Measurements from ENCODE around the gene TDP1.

TDP1 gene

DNA sequence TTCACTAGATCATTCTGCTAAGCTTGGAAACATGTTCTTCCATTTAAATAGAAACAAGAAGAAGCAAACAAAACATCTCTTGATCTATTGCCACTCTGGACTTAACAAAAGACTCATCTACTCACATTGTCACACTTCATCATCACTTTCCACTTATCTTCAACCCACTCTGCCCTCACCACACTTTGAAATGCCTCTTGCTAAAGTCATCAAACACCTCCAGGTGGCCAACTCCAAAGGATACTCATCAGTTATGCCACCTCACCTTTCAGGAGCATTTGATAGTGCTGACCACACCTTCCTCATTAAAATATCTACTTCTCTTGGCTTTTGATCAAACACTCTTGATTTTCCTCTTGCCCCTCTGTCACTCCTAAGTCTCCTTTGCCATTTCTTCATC, 8.4 kb upstream of the TDP1 start:
- DNase-seq: no peak

DNA sequence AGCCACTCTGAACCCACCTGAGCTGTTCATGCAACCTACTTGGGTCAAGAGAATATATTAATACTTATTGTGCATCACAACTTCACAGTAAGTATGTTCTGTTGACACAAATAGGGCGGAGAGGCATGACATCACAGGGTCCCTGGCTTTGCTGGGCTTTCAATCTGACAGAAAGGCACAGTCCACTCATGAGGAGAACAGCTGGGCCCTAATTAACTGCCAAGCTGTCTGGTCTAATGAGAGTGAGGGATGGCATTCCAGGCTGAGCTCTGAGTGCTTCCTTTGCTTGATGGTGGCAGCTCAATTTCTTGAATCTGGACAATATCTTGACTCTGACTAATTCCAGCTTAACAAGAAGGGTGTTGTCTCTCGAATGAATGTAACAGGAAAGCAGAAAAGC, 3.2 kb upstream of the TDP1 start:
- no peak for DNase-seq

DNA sequence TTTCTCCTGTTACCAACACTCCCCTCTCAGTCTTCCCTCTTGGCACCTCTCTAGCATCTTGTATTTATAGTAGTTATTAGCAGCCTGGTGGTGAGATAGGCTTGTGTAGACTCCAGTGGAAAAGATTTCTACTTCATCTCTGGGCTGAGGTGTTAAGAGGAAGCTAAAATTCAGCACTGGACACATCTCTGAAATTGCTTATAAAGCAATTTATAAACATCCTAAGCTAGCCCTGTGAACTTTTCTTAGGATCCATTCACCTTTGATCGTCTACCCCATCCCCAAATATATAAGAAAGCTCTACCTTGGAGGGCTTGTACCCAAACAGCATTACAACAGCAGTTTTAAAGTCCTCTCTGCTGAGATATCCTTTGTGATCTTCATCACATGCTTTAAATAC, 2.1 kb upstream of the TDP1 start:
- no peak for DNase-seq

DNA sequence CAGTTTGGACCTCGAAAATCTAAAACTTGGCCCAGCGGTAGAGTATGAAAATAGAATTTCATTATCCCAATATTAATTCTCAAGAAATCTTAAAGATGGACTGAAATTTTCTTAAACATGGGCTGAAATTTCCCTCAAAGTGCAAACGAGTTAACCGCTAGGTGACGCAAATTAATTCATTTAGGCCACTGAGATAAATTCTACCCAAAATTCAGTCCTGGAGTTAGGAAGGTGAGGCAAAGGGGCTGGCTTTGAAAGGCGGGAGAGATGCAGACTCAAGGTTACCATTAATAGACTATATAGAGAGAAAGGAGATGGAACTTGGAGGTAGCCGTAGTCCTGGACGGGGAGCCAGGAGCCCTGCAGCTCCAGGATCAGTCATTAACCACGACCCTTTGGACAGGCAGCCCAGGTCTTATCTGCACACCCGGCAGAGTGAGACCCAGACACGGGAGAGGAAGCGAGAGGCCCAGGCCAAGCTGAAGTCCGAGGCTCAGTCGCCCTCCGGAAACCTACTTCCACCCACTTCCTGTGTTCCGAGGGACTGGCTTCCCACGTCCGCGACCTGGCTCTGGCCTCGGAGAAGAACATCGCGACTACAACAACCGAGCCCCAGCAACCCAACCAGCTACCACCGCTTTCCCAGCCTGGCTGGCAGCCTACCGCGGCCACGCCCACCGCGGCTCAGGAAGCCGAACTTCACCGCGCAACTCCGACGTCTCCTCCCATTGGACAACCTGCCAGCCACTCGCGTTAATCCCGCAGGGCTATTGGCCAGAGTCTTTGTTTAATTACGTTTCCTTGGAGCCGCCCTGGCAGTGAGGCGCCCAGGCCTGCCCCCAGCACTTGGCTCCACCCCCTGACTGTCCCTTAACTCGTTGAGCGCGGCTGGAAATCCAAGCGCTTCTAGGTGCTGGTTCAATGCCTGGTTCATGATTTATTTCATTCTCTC, 1.4 kb upstream of the TDP1 start, which contains the start of gene EFCAB11:
Gene EFCAB11, minus strand, starts transcription at position 661 of the 952 bp plus-strand sequence. Its CDS starts 70 bp downstream, at position 591.
- peak; percentile 100 for DNase-seq

DNA sequence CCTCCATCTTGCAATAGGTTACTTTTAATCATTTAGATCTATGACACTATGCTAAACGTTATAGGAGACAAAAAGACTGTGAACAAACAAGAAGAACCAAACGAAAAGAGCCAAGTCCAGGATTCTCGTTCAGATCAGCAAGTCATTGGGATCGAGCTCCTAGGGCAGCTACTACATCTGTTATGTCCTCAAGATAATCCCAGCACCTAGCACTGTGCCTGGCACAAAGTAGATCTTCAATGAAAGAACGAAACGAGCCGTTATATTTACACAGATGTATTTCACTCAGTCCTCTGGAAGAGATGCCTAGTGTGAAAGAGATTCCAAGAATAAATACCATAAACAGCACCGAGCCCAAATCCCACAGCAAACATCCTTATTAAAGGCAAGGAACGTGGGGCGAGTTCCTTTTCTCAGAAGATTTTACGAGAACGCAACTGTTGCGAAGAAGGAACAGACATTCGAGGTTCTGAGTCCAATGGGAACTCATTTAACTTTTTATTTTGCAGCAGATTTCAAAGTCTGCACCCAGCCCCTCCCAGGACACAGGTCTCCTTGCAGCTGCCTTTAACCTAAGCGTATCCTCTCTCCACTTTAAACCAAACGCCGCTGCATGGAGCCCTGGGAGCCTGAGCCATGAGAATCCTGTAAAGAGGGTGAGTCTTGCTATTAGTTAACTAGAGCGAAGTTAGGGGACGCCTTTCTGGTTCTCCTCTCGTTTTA, 544 bp upstream of the TDP1 start:
- DNase-seq: no peak

DNA sequence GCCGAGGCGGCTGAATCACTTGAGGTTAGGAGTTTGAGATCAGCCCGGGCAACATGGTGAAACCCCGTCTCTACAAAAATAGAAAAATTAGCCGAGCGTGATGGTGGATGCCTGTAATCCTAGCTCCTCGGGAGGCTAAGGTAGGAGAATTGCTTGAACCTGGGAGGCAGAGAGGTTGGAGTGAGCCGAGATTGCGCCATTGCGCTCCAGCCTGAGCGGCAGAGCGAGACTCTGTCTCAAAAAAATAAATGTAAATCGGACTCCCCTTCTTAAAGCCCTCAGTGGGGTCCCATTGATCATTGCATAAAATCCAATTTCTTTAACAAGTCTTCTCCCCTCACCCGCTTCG, 908 bp downstream of the TDP1 start:
- DNase-seq: no peak

DNA sequence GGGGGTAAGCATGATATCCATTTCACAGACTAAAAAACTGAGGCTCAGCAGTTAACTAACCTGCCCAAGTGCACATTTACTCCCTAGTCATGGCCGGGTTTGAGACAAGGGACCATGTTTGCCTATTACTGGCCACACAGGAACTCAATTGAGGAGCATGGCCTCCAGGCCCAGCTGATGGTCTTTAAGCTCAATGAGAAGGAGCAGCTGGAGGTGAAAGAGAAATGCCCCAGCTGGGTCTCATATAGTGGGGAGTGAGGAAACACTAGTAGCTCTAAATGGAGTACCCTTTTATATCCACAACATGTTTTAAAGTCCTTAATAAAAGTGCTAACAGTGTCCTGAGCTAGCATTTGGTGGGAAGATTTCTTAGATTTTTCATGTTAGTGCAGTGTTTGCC, 1.6 kb downstream of the TDP1 start:
- DNase-seq: no peak

DNA sequence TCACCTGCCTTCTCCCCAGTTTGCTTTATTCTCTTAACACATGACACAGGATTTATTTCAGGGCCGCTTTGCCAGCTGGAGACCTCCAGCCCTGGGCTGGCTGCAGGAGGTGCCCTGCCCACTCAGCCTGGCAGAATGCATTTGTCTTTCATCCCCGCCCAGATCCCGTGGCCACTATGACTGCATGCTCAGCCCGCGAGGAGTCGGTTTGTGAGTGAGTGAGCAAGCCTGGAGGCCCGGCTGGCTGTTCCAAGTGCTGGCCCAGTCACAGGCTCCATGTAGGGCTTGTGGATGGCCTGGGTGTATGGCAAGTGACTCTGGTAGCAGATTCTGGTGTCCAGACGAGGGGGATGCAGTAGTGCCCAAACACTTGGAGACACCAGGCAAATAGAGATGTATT, 2.1 kb downstream of the TDP1 start:
- peak; percentile 12 for DNase-seq

DNA sequence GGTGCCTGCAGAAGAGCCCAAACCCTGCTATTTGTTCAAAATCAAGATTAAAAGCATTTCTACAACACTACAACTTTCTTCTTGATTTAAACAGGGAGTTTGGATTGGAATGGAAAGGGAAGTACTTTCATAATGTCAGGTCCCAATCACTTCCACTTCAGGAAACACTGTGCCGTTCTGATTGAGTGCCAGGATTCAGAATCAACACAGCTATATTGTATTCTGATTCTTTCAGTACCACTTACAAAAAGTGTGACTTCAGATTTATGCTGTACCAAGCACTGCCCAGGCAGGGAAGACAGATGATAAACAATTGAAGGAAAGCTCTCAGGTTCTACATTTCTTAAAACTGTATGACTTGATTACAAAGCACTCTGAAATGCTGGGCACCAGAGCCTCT, 3.2 kb downstream of the TDP1 start:
- DNase-seq: no peak

DNA sequence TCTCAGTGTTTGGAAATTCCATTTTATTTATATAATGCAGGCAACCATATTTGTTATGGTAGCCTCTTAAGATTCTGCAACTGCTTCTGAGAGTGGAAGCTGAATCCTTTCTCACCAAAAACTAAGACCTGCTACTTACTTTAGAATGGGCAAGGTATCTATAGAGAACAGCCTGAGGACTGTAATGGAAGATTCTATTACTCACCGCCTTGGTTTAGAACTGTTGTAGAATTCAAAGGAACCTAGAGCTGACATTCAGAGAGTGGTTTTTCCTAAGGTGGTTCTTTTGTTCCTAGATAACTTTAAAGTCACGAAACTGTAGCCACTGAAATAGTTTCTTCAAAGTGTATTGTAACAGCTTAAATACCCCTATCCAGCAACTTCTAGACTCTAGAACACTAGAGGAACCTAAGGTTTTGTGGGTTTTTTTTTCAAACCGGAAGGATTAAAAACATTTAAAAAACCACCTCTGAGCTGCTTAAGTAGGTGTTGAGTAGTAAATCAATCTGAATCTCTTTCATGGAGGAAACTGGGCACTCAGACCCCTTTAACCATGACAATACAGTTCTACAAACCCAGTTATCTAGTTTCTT, 4.2 kb downstream of the TDP1 start:
- peak; percentile 27 for DNase-seq

DNA sequence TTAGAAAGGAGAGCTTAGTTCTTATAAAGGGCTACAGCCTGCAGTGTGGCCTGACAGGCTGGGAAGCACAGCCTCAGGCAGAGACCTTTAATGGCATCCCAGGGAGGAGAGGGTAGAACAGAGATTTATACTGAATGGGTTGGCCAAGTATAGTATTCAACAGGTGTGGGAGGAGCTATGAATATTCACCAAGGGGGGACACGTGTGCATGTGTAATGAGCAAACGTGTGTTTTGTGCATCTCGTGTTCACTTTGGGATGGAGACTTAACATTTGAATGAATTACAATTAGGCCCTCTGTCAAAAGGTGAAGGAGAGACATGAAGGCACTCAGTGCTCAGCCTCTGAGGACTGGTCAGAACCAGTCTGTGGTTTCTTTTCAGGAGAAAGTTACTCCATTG, 5.2 kb downstream of the TDP1 start:
- no peak for DNase-seq

DNA sequence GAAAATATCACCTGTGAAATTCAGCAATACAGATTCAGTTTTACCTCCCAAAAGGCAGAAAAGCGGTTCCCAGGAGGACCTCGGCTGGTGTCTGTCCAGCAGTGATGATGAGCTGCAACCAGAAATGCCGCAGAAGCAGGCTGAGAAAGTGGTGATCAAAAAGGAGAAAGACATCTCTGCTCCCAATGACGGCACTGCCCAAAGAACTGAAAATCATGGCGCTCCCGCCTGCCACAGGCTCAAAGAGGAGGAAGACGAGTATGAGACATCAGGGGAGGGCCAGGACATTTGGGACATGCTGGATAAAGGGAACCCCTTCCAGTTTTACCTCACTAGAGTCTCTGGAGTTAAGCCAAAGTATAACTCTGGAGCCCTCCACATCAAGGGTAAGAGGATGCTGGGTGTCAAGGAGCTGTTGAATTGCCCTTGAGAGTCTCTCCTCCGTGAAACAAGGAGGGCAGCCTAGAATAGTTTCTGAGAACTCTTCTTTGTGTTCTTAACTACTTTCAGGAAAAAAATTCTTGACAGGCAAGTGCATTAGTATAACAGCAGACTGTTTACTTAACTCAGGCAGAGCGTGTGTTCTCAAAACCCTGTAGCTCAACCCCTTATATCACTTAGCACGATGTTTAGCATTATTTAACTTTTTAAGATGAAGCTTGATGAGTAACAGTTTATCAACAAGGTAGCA, 7.7 kb downstream of the TDP1 start:
- DNase-seq: no peak

DNA sequence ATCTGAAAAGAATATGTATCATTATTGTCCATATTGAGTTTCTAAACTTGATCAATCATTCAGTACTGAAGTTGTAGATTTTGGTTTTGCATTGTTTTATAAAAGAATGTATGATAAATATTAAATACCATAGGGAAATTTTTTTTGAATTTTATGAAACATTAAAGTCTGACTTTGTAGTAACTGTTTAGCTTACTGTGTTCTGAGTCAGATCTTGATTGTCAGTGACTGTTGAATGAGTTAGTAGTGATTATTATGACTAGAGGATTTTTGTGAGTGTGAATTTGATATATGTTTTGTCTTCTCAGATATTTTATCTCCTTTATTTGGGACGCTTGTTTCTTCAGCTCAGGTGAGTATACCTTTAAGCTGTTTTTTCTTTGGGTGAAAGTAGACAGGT, 10.1 kb downstream of the TDP1 start:
- DNase-seq: no peak

DNA sequence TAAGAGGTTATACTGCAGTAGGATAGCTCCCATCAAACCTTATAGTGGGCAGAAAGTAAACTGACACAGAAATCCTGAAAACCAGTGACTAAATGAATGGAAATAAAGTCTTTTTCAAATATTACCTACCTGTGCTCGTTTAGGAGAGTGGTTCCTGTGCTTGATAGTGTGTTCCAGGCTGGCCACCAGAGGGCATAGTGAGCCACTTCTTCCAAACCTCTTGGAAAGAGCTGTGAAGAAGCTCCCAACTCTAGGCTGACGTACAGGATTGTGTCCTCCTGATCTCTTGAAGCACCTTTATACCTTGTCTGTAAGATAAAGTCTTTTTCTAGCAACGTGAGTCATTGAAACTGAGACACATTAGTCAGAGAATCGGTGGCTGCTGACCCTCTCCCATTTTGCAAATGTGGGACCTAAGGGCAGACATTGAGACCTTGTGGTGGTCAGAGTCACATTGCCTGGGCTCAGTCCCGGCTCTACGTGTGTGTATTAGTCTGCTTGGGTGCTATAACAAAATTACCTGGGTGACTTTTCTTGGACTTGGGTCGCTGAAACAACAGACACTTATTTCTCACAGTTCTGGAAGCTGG, 17.6 kb downstream of the TDP1 start:
- peak; percentile 85 for DNase-seq

DNA sequence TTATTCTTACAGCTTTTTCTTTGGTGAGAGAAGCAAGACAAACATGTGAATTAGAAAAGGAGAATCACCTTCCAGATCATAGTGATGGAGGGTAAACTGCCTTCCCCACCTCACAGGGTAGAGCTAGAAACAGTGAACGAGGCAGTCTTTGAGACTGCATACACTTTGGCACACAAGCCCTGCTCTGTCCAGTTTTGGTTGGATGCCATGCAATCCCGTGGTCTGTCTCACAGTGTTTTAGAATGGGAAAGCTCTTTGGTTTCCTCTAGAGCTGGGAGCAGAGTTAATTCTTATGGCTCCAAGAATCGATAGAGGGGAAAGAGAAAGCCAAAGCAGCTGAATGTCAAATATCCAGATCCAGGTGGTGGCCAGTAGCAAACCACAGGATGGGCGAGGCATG, 21.9 kb downstream of the TDP1 start:
- DNase-seq: no peak

DNA sequence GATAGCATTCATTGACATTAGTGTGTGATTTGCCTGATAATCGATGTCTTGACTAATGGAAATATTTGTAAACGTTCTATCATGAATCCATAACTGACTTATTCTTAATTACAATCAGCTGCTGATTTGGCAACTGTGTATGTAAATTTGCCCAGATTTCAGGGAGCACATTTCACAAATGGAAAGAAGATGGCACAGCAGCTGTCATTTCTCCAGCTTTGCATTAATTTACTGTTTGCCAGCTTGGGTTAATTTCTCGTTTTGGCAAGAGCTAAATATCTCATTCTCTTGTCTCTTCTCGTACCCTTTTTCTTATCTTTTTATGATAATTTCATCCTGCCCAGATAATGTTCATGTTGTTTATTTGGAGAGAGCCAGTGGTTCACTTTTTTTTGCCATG, 22.9 kb downstream of the TDP1 start:
- DNase-seq: no peak

DNA sequence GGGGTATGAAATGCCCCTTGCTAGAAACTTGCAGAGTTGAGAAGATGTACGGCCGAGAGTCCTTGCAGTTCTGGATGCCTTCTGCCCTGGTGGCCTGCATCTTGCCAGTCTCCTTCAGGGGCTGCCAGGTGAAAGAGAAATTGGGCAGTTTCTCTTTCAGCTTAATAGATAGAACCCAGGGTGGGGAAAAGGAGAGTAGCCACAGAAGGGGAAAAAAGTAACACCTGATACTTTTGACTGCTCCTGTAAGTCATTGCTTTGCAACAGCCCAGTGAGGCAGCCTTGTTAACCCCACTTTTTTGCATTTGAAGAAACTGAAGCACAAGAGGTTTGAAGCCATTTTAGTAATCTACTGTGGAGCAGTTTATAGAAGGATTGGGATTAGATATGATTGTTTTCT, 27.6 kb downstream of the TDP1 start:
- no peak for DNase-seq

DNA sequence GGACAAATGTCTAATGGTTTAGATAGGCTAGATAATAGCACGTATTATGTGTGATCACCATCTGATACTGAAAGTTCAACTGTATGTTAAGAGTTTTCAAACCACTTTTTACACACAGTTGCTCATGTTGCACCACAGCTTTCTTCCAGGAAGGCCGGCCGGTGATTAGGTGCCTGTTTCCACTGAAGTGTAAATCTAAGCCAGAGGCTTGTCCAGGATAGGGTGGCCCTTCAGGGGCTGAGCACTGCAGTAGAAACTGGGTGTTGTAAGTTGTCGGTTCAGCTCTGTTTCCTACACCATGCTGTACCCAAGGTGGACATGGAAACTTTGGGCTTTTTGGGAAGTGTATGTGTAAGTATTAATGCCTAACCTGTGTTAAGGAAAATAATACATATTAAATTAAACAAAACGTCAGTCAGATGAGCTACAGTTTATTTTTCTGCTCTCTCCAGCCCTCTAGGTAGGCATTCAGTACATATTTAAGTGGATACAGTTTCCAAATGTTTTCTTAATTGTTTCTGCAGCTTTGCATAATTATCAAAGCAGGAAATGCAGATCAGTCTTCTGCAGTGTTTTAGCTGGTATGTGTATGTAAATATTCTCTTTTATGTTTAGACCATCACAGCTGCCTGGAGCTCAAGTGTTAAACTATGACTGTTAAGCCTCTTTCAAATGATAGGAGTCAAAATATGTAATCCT, 30.9 kb downstream of the TDP1 start:
- DNase-seq: no peak

DNA sequence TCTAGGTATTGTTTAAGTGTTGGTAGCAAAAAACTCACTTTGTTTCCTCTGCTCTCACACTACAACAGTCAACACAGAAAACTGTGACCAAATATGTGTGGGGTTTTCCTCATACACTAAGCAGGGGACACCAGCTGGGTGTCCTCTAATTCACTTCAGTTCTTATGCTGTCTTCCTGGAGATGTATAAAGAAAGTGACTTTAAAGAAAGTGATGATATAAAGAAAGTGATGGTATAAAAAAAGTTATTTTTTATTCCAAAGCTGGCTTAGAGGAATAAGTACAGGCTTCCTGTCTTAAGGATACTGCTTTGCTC, 31.4 kb downstream of the TDP1 start:
- no peak for DNase-seq

DNA sequence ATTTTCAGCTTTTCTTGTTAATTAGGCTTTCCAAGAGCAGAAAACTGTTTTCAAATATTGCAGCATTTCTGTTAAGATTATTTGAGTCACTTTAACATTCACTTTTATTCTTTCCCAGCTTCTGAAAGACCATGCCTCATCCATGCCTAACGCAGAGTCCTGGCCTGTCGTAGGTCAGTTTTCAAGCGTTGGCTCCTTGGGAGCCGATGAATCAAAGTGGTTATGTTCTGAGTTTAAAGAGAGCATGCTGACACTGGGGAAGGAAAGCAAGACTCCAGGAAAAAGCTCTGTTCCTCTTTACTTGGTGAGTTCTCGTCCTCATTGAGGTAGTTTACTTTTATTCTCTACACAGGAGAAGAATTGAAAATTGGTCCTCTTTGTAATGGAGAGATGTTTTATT, 33.1 kb downstream of the TDP1 start:
- DNase-seq: no peak

DNA sequence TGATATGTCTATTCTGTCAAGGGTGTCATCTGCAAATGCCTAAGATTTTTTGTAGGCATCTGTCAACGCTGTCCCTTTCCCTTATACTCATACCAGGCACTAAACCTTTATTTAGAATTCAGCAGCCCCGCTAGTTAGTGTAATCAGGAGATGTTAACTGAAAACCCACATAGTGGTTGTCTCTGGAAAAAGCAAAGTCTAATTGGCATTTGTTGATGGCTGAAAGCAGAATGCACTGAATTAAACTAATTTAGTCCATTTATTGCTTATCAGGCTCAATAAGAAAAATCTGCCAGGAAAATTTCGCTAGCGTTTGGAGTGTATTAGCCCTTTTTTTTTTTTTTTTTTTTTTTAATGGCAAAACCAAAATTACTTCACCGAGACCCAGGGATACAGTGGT, 34.5 kb downstream of the TDP1 start:
- DNase-seq: no peak

DNA sequence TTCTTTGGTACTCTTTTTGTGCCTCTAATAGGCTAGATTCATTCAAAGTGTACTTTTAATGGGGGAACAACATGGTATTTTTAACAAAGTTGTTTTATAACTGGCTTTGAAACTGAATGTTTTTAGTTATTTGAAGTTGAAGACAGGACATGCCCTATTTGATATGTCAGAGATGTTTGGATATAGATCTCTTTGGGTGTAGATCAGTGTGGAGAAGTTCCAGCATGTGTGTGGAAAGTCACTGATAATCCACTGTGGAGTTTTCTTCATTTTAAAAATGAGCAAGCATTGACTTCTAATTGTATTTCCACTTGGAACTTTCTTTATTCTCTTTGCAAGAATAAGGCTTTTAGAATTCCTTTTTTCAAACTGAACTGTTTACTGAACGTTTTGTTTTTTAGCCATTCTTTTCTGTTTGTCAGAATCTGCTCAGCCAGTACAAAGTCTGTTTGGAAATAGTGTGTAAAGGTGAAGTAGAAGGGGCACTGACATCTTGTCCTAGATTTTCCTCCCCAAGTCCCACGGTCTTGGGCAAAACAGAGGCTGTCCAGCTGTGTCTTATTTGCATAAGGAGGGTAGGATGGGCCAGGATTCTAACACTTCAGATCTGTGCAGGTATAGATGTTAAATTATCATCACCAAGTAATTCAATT, 35.0 kb downstream of the TDP1 start:
- DNase-seq: no peak
